GM12878 (cell line): ENCODE data around the gene OTUD5. TPM values are rescaled to one million over a fixed set of nuclear protein-coding genes. Genes with fewer than 3 reads are reported as not detected.

ENCODE experiments used
- ATAC-seq: fragments of 200-7000 bp; cut with Tn5 transposase; 3 replicates; pipeline ENCODE4 v1.9.1; 2020; ENCODE audit warnings: mild to moderate bottlenecking, moderate library complexity
- BruUV-seq: library from RNA; stranded (reverse); fragments of 400-500 nt; replicated peaks from 2 replicates; lab custom pipeline; 2021; lab: Mats Ljungman, UMichigan
- CTCF ChIA-PET: fragments of 300-600 bp; sonication (Branson Sonifier 250); formaldehyde crosslinking; extraction: SDS; loops from one replicate; lab custom pipeline; 2021; ENCODE audit warnings: inconsistent platforms; lab: Yijun Ruan, JAX
- POLR2A ChIA-PET: fragments of 350-600 bp; formaldehyde crosslinking; extraction: SDS; loops from one replicate; lab custom pipeline; 2021; ENCODE audit warnings: inconsistent platforms; lab: Charles Lee
- RAD21 ChIA-PET: fragments of 300-600 bp; sonication (Branson Sonifier 250); formaldehyde crosslinking; loops from one replicate; lab custom pipeline; 2023; ENCODE audit warnings: antibody characterized with exemption; ENCODE audit not compliant: unreplicated experiment; lab: Charles Lee
- SMC1A ChIA-PET: fragments of 300-600 bp; sonication (Branson Sonifier 250); formaldehyde crosslinking; loops from one replicate; lab custom pipeline; 2023; ENCODE audit not compliant: unreplicated experiment, uncharacterized antibody; lab: Charles Lee
- DNase-seq: peaks from one replicate; pipeline ENCODE4 v3.0.0-alpha.2; 2011; ENCODE audit warnings: low read depth, low spot score
- FAIRE-seq: peaks from 3 replicates; lab custom pipeline; 2011; peaks lifted over from hg19 to GRCh38; lab: Jason Lieb, UNC
- H2AFZ ChIP-seq: 2 replicates; pipeline ENCODE4 v1.6.0; 2011; ENCODE audit warnings: low read depth, low read length, control low read depth; ENCODE audit not compliant: control insufficient read depth
- H3K27ac ChIP-seq: 2 replicates; pipeline ENCODE4 v1.5.1; 2011; ENCODE audit warnings: control low read depth; ENCODE audit not compliant: control insufficient read depth, insufficient read depth
- H3K27me3 ChIP-seq, 2 experiments: replicated peaks in 1 of 2; 2 replicates each; pipeline versions ENCODE4 v1.6.0 to v1.6.1; 2011; ENCODE audit warnings: low read length in 1 of 2; ENCODE audit not compliant: control insufficient read depth in 2 of 2, insufficient read depth in 2 of 2
- H3K36me3 ChIP-seq, 2 experiments: 2 replicates each; pipeline ENCODE4 v1.5.1; 2011; ENCODE audit warnings: low read length in 1 of 2; ENCODE audit not compliant: control insufficient read depth in 2 of 2, insufficient read depth in 2 of 2
- H3K4me1 ChIP-seq: 2 replicates; pipeline ENCODE4 v1.6.1; 2011; ENCODE audit warnings: mild to moderate bottlenecking, low read length, moderate library complexity, mixed read lengths; ENCODE audit not compliant: control insufficient read depth, insufficient read depth
- H3K4me2 ChIP-seq: 2 replicates; pipeline ENCODE4 v1.6.0; 2011; ENCODE audit warnings: control low read depth; ENCODE audit not compliant: control insufficient read depth, insufficient read depth
- H3K4me3 ChIP-seq: fragments of 200-600 bp; sonication (generic); 2 replicates; pipeline ENCODE4 v1.5.1; 2016
- H3K79me2 ChIP-seq: 2 replicates; pipeline ENCODE4 v1.6.0; 2011; ENCODE audit warnings: low read length; ENCODE audit not compliant: control insufficient read depth, insufficient read depth
- H3K9ac ChIP-seq: 2 replicates; pipeline ENCODE4 v1.8.0; 2011; ENCODE audit warnings: low read length, control low read depth, mixed read lengths; ENCODE audit not compliant: control insufficient read depth, insufficient read depth
- H3K9me3 ChIP-seq: replicated peaks from 3 replicates; pipeline ENCODE4 v1.5.1; 2011; ENCODE audit warnings: mild to moderate bottlenecking, low read length; ENCODE audit not compliant: control insufficient read depth, insufficient read depth
- H4K20me1 ChIP-seq: 2 replicates; pipeline ENCODE4 v1.6.0; 2011; ENCODE audit not compliant: control insufficient read depth, insufficient read depth
- ATF7 ChIP-seq: fragments of 450-650 bp; IDR thresholded peaks from 2 replicates; pipeline ENCODE4 v1.6.1; 2016; ENCODE audit warnings: low read depth, mild to moderate bottlenecking
- BHLHE40 ChIP-seq, 2 experiments: fragments of 450-650 bp in 1 of 2; IDR thresholded peaks; 2 replicates each; pipeline ENCODE4 v1.6.1; 2011 to 2017; ENCODE audit warnings: low read depth in 2 of 2, borderline replicate concordance in 1 of 2, improper control_type of control experiment in 1 of 2, low read length in 1 of 2, mild to moderate bottlenecking in 1 of 2
- CHD1 ChIP-seq: IDR thresholded peaks from 2 replicates; pipeline ENCODE4 v1.6.1; 2012; ENCODE audit warnings: low read depth, low read length, improper control_type of control experiment
- CREB1 ChIP-seq: IDR thresholded peaks from 2 replicates; pipeline ENCODE4 v1.6.1; 2012; ENCODE audit warnings: low read depth, mild to moderate bottlenecking, inconsistent platforms
- IKZF2 ChIP-seq, 2 experiments: fragments of 450-650 bp; IDR thresholded peaks; 2 replicates each; pipeline ENCODE4 v1.6.1; 2017; ENCODE audit warnings: mild to moderate bottlenecking in 2 of 2, moderate library complexity in 2 of 2
- KLF5 ChIP-seq: fragments of 450-650 bp; IDR thresholded peaks from 2 replicates; pipeline ENCODE4 v1.6.1; 2014; ENCODE audit warnings: mild to moderate bottlenecking; ENCODE audit not compliant: partially characterized antibody
- NBN ChIP-seq: fragments of 450-650 bp; IDR thresholded peaks from 2 replicates; pipeline ENCODE4 v1.6.1; 2016
- SPI1 ChIP-seq: IDR thresholded peaks from 2 replicates; pipeline ENCODE4 v1.6.1; 2011; ENCODE audit warnings: low read depth, mild to moderate bottlenecking, low read length, moderate library complexity, borderline replicate concordance; ENCODE audit not compliant: insufficient read depth
- TAF1 ChIP-seq: IDR thresholded peaks from 2 replicates; pipeline ENCODE4 v1.6.1; 2011; ENCODE audit warnings: mild to moderate bottlenecking, low read depth, low read length, borderline replicate concordance
- WRNIP1 ChIP-seq: IDR thresholded peaks from 2 replicates; pipeline ENCODE4 v1.6.1; 2011; ENCODE audit warnings: low read depth, low read length, improper control_type of control experiment, borderline replicate concordance
- ZNF622 ChIP-seq: fragments of 450-650 bp; IDR thresholded peaks from 2 replicates; pipeline ENCODE4 v1.6.1; 2017; ENCODE audit warnings: mild to moderate bottlenecking, inconsistent platforms
- WGBS: methylation state at CpG from one replicate; pipeline ENCODE4 v1.1.6; 2016; ENCODE audit warnings: low lambda C conversion rate; ENCODE audit not compliant: insufficient replicate concordance, insufficient coverage; ENCODE audit errors: missing lambda C conversion rate; 5-methylcytosine and 5-hydroxymethylcytosine counted together
- in situ Hi-C: fragments of 300-500 bp; cut with MboI; formaldehyde crosslinking; loops from 9 replicates; pipeline ENCODE4 v1.14.3; 2018; ENCODE audit warnings: mixed read lengths
- intact Hi-C: fragments of 100-400 bp; cut with micrococcal nuclease; formaldehyde crosslinking; loops from one replicate; pipeline ENCODE4 v1.14.2; 2022; ENCODE audit not compliant: unreplicated experiment
- polyA plus RNA-seq, 11 experiments: library from polyadenylated mRNA; depleted of rRNA in 4 of 11; unstranded in 6 of 11; stranded (reverse) in 5 of 11; fragments of >200 nt; fragmentation: Nextera tagmentation in 4 of 11; fragmentation: Illumina TruSeq in 1 of 11; extraction: Ambion mirVana in 4 of 11; extraction: Trizol in 1 of 11; gene quantifications; 1 replicate in 1 of 11; 2 replicates in 10 of 11; pipeline versions ENCODE4 v1.2.1 to v1.2.3, GENCODE V29; 2011 to 2016; ENCODE audit warnings: inconsistent platforms in 2 of 11, missing spikeins in 2 of 11, low read depth in 1 of 11
- total RNA-seq, 4 experiments: library from RNA; depleted of rRNA in 3 of 4; stranded (reverse); fragments of >200 nt in 3 of 4; fragmentation: Illumina TruSeq in 1 of 4; extraction: Trizol in 1 of 4; gene quantifications; 2 replicates each; pipeline versions ENCODE4 v1.2.1 to v1.2.3, GENCODE V29; 2013 to 2021
- TF ChIP-seq, protein P1 (sequence below): IDR thresholded peaks from 2 replicates; pipeline ENCODE4 v1.6.1; 2012; ENCODE audit warnings: low read depth, low read length, improper control_type of control experiment
- TF ChIP-seq, protein P2 (sequence below): IDR thresholded peaks from 2 replicates; pipeline ENCODE4 v1.6.1; 2011; ENCODE audit warnings: mild to moderate bottlenecking, low read depth, low read length, moderate library complexity; ENCODE audit not compliant: insufficient replicate concordance
- TF ChIP-seq, protein P3 (sequence below): IDR thresholded peaks from 2 replicates; pipeline ENCODE4 v1.6.1; 2011; ENCODE audit warnings: low read depth, mild to moderate bottlenecking, low read length, moderate library complexity, borderline replicate concordance; ENCODE audit errors: extremely low read depth
- TF ChIP-seq, protein P4 (sequence below): fragments of 450-650 bp; IDR thresholded peaks from 2 replicates; pipeline ENCODE4 v1.6.1; 2017; ENCODE audit warnings: mild to moderate bottlenecking

OTUD5 gene
- total and polyA plus RNA-seq, 10 of the 15 experiments (the other 5 are each of a cell fraction or from before 2014, with no cell fraction given), result 2.0 to 50.3 (median 22.7) TPM

DNA sequence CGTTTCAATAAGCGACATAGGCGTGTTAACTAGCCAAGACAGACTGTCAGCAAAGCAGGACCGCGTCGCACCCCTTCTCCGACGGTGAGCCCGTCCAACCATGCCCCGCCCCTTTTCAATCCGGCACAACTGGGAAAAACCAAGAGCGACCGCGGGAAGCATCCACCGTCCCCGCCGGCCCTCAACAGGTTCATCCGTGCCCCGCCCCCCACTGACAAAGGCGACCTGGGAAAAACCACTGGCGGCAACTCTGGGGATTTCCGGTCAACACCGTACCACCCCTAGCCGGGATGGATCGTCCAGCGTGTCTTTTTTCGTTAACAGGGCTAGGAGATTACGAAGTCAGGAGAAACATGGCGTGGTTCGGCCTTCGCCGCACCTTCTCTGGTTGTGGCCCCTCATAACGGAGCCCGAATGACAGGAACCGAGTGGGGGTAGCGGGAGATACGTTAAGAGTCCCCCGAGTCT lies 60.2 kb downstream of the OTUD5 start (continued):
- TF ChIP-seq IKZF2 (IDR thresholded peaks at IDR 0.05), result peak in 1 of 2 experiments; percentile 7; a peak in 1 of 4 replicates
- TF ChIP-seq KLF5, result no peak
- 0 out of 2 replicates have a peak, but pooled peaks have one; percentile 12 for TF ChIP-seq TAF1
- TF ChIP-seq, protein P1, sequence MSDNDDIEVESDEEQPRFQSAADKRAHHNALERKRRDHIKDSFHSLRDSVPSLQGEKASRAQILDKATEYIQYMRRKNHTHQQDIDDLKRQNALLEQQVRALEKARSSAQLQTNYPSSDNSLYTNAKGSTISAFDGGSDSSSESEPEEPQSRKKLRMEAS, result no peak
- TF ChIP-seq CREB1, result peak; percentile 40
- peak; percentile 78 for TF ChIP-seq ATF7
- TF ChIP-seq, protein P2, sequence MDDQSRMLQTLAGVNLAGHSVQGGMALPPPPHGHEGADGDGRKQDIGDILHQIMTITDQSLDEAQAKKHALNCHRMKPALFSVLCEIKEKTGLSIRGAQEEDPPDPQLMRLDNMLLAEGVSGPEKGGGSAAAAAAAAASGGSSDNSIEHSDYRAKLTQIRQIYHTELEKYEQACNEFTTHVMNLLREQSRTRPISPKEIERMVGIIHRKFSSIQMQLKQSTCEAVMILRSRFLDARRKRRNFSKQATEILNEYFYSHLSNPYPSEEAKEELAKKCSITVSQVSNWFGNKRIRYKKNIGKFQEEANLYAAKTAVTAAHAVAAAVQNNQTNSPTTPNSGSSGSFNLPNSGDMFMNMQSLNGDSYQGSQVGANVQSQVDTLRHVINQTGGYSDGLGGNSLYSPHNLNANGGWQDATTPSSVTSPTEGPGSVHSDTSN, result no peak
- TF ChIP-seq CHD1, result peak; percentile 86; the same call in 1 of the 2 replicates
- TF ChIP-seq BHLHE40 (IDR thresholded peaks at IDR 0.05; ENCODE audit: borderline replicate concordance in 1 of 2, low read depth in 2 of 2, low read length in 1 of 2), result peak in 1 of 2 experiments; percentile 29; a peak in 2 of 4 replicates

DNA sequence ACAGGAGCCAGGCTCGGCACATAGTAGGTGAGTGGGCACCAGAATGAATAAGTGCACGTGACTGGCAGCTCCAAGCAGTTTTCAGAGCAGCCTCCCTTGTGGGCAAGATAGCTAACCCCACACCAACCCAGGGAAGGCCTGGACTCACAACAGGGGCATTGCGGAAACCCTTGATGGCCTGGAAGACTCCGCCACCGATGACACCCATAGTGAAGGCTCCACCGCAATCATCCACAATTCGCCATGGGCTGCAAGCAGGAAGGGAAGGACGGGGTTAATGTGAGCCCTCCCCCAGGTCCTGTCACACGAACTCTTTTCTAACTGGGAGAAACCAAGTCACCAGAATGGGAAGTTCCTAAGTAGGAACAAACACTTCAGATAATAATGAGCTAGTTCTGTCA lies 60.8 kb downstream of the OTUD5 start:
- Histone ChIP-seq H3K36me3 (peaks cover 0 to 1% of the 10 kb centered on the region in 2 experiments; a peak in 2 of 4 replicates), H3K27me3 (no peaks in the 10 kb centered on the region), H3K9ac (peak overlapping the region; percentile 93), H3K79me2 (peaks cover 22% of the 10 kb centered on the region), H3K9me3 (no peaks in the 10 kb centered on the region; the same call in 2 of the 3 replicates), H3K4me2 (peak overlapping the region; percentile 71), H2AFZ (no peak overlapping the region), H3K27ac (peak overlapping the region; percentile 93), H3K4me3 (peak overlapping the region; percentile 77), H3K4me1 (no peaks in the 10 kb centered on the region), H4K20me1 (no peaks in the 10 kb centered on the region)
- in situ Hi-C loops (no loop called here), intact Hi-C loops (loop anchor here (5.0 to 10.0 kb wide), 2 partner anchors 146 to 422 kb away; partner anchors contain the start of genes FTSJ1, SLC38A5 and TFE3)
- DNase-seq (no peak), FAIRE-seq (no peak), ATAC-seq (no peak)
- POLR2A ChIA-PET, result interaction anchor here (0.6 to 2.1 kb wide), 3 partner anchors 15 to 242 kb away, joined by 4 to 15 read pairs (median 4); partner anchors contain the start of genes HDAC6 and SLC35A2
- BruUV-seq, result no TSS peak
- CTCF ChIA-PET, result no interaction called here
- SMC1A ChIA-PET, result interaction anchor here (1.3 to 2.7 kb wide), 2 partner anchors 49 to 248 kb away, joined by 3 to 8 read pairs; no protein-coding TSS in a partner anchor
- RAD21 ChIA-PET, result interaction anchor here (1.0 to 3.5 kb wide), 3 partner anchors 15 to 248 kb away, joined by 3 to 15 read pairs (median 12); partner anchors contain the start of gene SLC35A2
- TF ChIP-seq, protein P3, sequence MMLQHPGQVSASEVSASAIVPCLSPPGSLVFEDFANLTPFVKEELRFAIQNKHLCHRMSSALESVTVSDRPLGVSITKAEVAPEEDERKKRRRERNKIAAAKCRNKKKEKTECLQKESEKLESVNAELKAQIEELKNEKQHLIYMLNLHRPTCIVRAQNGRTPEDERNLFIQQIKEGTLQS, result no peak
- TF ChIP-seq SPI1, result no peak
- no peak for TF ChIP-seq NBN
- no peak for TF ChIP-seq ZNF622
- TF ChIP-seq WRNIP1, result no peak
- TF ChIP-seq CHD1, result no peak
- TF ChIP-seq, protein P4, sequence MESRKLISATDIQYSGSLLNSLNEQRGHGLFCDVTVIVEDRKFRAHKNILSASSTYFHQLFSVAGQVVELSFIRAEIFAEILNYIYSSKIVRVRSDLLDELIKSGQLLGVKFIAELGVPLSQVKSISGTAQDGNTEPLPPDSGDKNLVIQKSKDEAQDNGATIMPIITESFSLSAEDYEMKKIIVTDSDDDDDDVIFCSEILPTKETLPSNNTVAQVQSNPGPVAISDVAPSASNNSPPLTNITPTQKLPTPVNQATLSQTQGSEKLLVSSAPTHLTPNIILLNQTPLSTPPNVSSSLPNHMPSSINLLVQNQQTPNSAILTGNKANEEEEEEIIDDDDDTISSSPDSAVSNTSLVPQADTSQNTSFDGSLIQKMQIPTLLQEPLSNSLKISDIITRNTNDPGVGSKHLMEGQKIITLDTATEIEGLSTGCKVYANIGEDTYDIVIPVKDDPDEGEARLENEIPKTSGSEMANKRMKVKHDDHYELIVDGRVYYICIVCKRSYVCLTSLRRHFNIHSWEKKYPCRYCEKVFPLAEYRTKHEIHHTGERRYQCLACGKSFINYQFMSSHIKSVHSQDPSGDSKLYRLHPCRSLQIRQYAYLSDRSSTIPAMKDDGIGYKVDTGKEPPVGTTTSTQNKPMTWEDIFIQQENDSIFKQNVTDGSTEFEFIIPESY, result no peak
- 65% methylated on average over 9 of the region's 9 CpGs for WGBS
